ENCODE measurements around the gene KRTAP29-1.

The KRTAP29-1 gene

GRCh38 chr17:41308251-41308917 lies 5.7 kb upstream of the KRTAP29-1 start:
- Histone ChIP-seq H3K27ac (no peak overlapping the region), H3K27me3 (replicated peaks) (no peaks in the 10 kb centered on the region), H3K4me3 (ENCODE audit: low read depth, low read length) (no peak overlapping the region), H3K36me3 (replicated peaks) (no peaks in the 10 kb centered on the region)
- no peak for DNase-seq
- in situ Hi-C loops (cut with HindIII; ENCODE audit: low pct_ligation_motif_present, low sequenced_read_pairs), result no loop called here
- TF ChIP-seq CTCF (IDR thresholded peaks at IDR 0.05; ENCODE audit: low read depth, low read length, missing control alignments), result no peak

- DNase-seq, result peak; percentile 52
- TF ChIP-seq CTCF (IDR thresholded peaks at IDR 0.05; ENCODE audit: low read depth, low read length, missing control alignments), result no peak
- Histone ChIP-seq H3K36me3 (replicated peaks) (no peaks in the 10 kb centered on the region), H3K27ac (no peak overlapping the region), H3K4me3 (ENCODE audit: low read depth, low read length) (no peak overlapping the region), H3K27me3 (replicated peaks) (no peaks in the 10 kb centered on the region)
- in situ Hi-C loops (cut with HindIII; ENCODE audit: low pct_ligation_motif_present, low sequenced_read_pairs), result no loop called here
These were observed 5.0 kb upstream of the KRTAP29-1 start for GRCh38 chr17:41307647-41308046.

GRCh38 chr17:41304091-41304490 lies 1.4 kb upstream of the KRTAP29-1 start:
- Histone ChIP-seq H3K4me3 (ENCODE audit: low read depth, low read length) (no peak overlapping the region), H3K27ac (no peak overlapping the region), H3K27me3 (replicated peaks) (no peaks in the 10 kb centered on the region), H3K36me3 (replicated peaks) (no peaks in the 10 kb centered on the region)
- TF ChIP-seq CTCF (IDR thresholded peaks at IDR 0.05; ENCODE audit: low read depth, low read length, missing control alignments), result no peak
- DNase-seq, result no peak
- in situ Hi-C loops (cut with HindIII; ENCODE audit: low pct_ligation_motif_present, low sequenced_read_pairs), result no loop called here

GRCh38 chr17:41302981-41303380 lies 330 bp upstream of the KRTAP29-1 start:
- H3K27me3 ChIP-seq (replicated peaks), result no peaks in the 10 kb centered on the region
- H3K4me3 ChIP-seq (ENCODE audit: low read depth, low read length), result no peak overlapping the region
- no peaks in the 10 kb centered on the region for H3K36me3 ChIP-seq (replicated peaks)
- H3K27ac ChIP-seq, result no peak overlapping the region
- in situ Hi-C loops (cut with HindIII; ENCODE audit: low pct_ligation_motif_present, low sequenced_read_pairs), result no loop called here
- DNase-seq, result no peak
- no peak for TF ChIP-seq CTCF (IDR thresholded peaks at IDR 0.05; ENCODE audit: low read depth, low read length, missing control alignments)

GRCh38 chr17:41301204-41301790 lies 1.4 kb downstream of the KRTAP29-1 start:
- Histone ChIP-seq H3K27ac (no peak overlapping the region), H3K4me3 (ENCODE audit: low read depth, low read length) (no peak overlapping the region)
- in situ Hi-C loops (cut with HindIII; ENCODE audit: low pct_ligation_motif_present, low sequenced_read_pairs), result no loop called here

More at GRCh38 chr17:41301204-41301790, 1.4 kb downstream of the KRTAP29-1 start:
- H3K27me3 ChIP-seq (replicated peaks), result no peaks in the 10 kb centered on the region
- TF ChIP-seq CTCF (IDR thresholded peaks at IDR 0.05; ENCODE audit: low read depth, low read length, missing control alignments), result no peak
- no peaks in the 10 kb centered on the region for H3K36me3 ChIP-seq (replicated peaks)
- no peak for DNase-seq

Measured in brain microvascular endothelial cell (primary cell).